HG03135 (cell line): ENCODE data around the gene GFOD1.
A peak's percentile ranks its signal among the peaks of the same experiment; 100 is the strongest.

Experiments
- ATAC-seq: cut with Tn5 transposase; IDR thresholded peaks from one replicate; pipeline ENCODE4 v1.9.1; 2021; ENCODE audit warnings: mild to moderate bottlenecking, moderate library complexity; ENCODE audit not compliant: unreplicated experiment

Gene GFOD1

GRCh38 chr6:13486679-13487121 is 700 bp downstream of the GFOD1 start:
- peak; percentile 28 for ATAC-seq

GRCh38 chr6:13485923-13486562 is 1.4 kb downstream of the GFOD1 start:
- no peak for ATAC-seq

GRCh38 chr6:13485303-13485702 is 2.1 kb downstream of the GFOD1 start:
- ATAC-seq: no peak

- no peak for ATAC-seq
Measured at GRCh38 chr6:13484827-13485226, 2.6 kb downstream of the GFOD1 start.

GRCh38 chr6:13484138-13484708 is 3.2 kb downstream of the GFOD1 start:
- no peak for ATAC-seq

GRCh38 chr6:13480631-13481501 is 6.5 kb downstream of the GFOD1 start:
- no peak for ATAC-seq

- no peak for ATAC-seq
Measured at GRCh38 chr6:13479971-13480434, 7.4 kb downstream of the GFOD1 start.

GRCh38 chr6:13479206-13479800 is 8.1 kb downstream of the GFOD1 start:
- no peak for ATAC-seq

- no peak for ATAC-seq
Measured at GRCh38 chr6:13478525-13478966, 8.9 kb downstream of the GFOD1 start.

GRCh38 chr6:13474787-13475186 is 12.6 kb downstream of the GFOD1 start:
- no peak for ATAC-seq

- no peak for ATAC-seq
Measured at GRCh38 chr6:13474360-13474759, 13.0 kb downstream of the GFOD1 start.

GRCh38 chr6:13473768-13474165 is 13.6 kb downstream of the GFOD1 start:
- no peak for ATAC-seq

GRCh38 chr6:13472976-13473767 is 14.2 kb downstream of the GFOD1 start:
- no peak for ATAC-seq

GRCh38 chr6:13472099-13472498 is 15.3 kb downstream of the GFOD1 start:
- no peak for ATAC-seq

GRCh38 chr6:13471184-13471583 is 16.2 kb downstream of the GFOD1 start:
- ATAC-seq: no peak

GRCh38 chr6:13470238-13471140 is 16.9 kb downstream of the GFOD1 start:
- ATAC-seq: no peak

GRCh38 chr6:13469693-13470092 is 17.7 kb downstream of the GFOD1 start:
- ATAC-seq: no peak

- no peak for ATAC-seq
Measured at GRCh38 chr6:13468839-13469238, 18.6 kb downstream of the GFOD1 start.

- ATAC-seq: no peak
Measured at GRCh38 chr6:13467216-13467600, 20.2 kb downstream of the GFOD1 start.
